ENCODE measurements around the gene NTSR1.

NTSR1 gene

DNA sequence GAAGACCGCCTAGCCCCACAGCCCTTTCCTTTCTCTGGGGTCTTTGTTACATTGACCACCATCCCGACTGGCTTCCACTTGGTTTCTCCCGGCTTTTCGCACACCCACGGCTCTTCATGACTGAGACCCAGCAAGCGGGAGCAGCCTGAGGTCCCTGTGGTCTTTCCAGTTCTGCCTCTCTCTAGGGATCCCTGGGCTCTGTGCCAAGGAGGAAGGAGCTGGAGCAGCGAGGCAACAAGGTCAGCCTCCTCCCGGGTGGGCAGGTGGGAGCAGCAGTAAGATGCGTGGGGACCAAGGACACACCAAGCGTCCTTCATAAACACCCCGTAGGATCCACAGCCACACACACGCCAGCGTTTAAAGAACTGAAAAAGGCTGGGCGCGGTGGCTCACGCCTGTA lies 58.1 kb downstream of the NTSR1 start:
- DNase-seq (ENCODE audit: low read depth): no peak
- TF ChIP-seq CTCF (conservative IDR thresholded peaks at IDR 0.05; ENCODE audit: control insufficient read depth, insufficient read depth, low read depth, low read length): no peak
- H3K4me3 ChIP-seq (ENCODE audit: control insufficient read depth, low read depth, low read length): no peak overlapping the region

- no peak overlapping the region for H3K4me3 ChIP-seq (ENCODE audit: control insufficient read depth, low read depth, low read length)
- no peak for TF ChIP-seq CTCF (conservative IDR thresholded peaks at IDR 0.05; ENCODE audit: control insufficient read depth, insufficient read depth, low read depth, low read length)
- no peak for DNase-seq (ENCODE audit: low read depth)
Observed at GRCh38 chr20:62768234-62768546, 59.6 kb downstream of the NTSR1 start.

DNA sequence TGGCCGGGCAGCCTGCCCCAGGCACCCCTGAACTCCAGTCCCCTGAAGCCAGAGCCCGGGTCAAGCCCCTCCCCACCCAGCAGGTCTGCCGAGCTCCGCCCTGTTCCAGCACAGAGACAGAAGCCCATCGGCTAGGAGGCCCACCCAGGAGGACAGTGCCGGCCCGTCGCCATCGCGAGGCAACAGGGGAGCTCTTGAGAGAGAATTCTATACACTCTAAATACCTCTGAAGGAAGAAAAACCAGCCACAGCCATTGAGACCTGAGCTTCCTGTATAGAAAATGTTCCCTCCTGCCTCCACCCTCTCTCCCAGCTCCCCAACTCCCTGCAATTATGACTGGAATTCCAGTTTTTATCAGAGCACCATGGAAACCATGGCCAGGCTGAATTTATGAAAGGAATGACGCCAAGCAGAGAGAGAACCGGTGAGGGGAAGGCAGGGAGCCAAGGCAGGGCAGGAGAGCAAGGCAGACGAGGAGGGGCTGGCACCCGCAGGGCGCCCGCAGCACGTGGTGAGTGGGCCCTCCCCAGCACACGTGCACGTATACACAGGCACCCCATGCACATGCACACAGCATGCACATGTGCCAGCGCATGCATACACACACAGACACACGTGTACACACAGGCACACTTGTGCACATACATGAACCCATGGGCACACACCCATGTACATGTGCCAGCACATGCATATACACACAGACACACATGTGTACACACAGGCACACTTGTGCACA lies 60.1 kb downstream of the NTSR1 start:
- no peak for TF ChIP-seq CTCF (conservative IDR thresholded peaks at IDR 0.05; ENCODE audit: control insufficient read depth, insufficient read depth, low read depth, low read length)
- H3K4me3 ChIP-seq (ENCODE audit: control insufficient read depth, low read depth, low read length): no peak overlapping the region
- DNase-seq (ENCODE audit: low read depth): no peak

- TF ChIP-seq CTCF (conservative IDR thresholded peaks at IDR 0.05; ENCODE audit: control insufficient read depth, insufficient read depth, low read depth, low read length): no peak
- DNase-seq (ENCODE audit: low read depth): no peak
- H3K4me3 ChIP-seq (ENCODE audit: control insufficient read depth, low read depth, low read length): no peak overlapping the region
Observed at GRCh38 chr20:62769346-62770071, 60.9 kb downstream of the NTSR1 start.

GRCh38 chr20:62770111-62770910 lies 61.7 kb downstream of the NTSR1 start:
- no peak for TF ChIP-seq CTCF (conservative IDR thresholded peaks at IDR 0.05; ENCODE audit: control insufficient read depth, insufficient read depth, low read depth, low read length)
- DNase-seq (ENCODE audit: low read depth): no peak
- no peak overlapping the region for H3K4me3 ChIP-seq (ENCODE audit: control insufficient read depth, low read depth, low read length)

DNA sequence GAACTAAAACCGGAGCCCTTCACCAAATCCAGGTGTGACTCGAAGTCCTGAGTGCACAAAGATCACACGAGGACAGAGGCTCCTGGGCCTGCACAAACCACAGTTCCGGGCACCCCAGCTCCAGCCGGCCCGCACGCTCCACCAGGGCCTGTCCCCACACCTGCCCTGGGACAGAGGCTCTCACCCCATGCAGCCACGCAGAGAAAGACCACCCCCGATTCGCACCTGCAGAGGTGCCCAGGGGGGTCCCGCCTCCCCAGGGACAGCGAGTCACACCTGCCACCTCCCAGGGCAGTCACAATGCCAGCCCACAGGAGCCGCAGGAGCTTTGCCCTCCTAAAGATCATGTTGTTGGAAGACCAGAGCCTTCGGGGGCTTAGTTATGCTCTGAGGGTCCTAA lies 62.3 kb downstream of the NTSR1 start:
- no peak for DNase-seq (ENCODE audit: low read depth)
- TF ChIP-seq CTCF (conservative IDR thresholded peaks at IDR 0.05; ENCODE audit: control insufficient read depth, insufficient read depth, low read depth, low read length): no peak
- no peak overlapping the region for H3K4me3 ChIP-seq (ENCODE audit: control insufficient read depth, low read depth, low read length)
